ENCODE data around the gene AKAP17A. TPM values are rescaled to one million over a fixed set of nuclear protein-coding genes. Genes with fewer than 3 reads are reported as not detected.
A peak's percentile ranks its signal among the peaks of the same experiment; 100 is the strongest.
"Not testable (repeated sequence)": the region's sequence is repeated elsewhere in the genome, so short reads cannot be mapped to it uniquely, and the experiment has no call there.

Gene AKAP17A
- total RNA-seq, 1 experiment from 2014 or later = 29.3 TPM

- DNase-seq (ENCODE audit: low read depth) = no peak
These were observed 9.8 kb downstream of the AKAP17A start for GRCh38 chrX:1601051-1601767.

- no peak for DNase-seq (ENCODE audit: low read depth)
These were observed 10.3 kb downstream of the AKAP17A start for GRCh38 chrX:1601768-1602085.

GRCh38 chrX:1602299-1602698 lies 10.9 kb downstream of the AKAP17A start:
- DNase-seq (ENCODE audit: low read depth) = no peak

- DNase-seq (ENCODE audit: low read depth) = no peak
These were observed 15.1 kb downstream of the AKAP17A start for GRCh38 chrX:1606496-1606895.

GRCh38 chrX:1609311-1609710 lies 17.9 kb downstream of the AKAP17A start:
- DNase-seq (ENCODE audit: low read depth) = no peak

GRCh38 chrX:1609762-1610161 lies 18.4 kb downstream of the AKAP17A start:
- no peak for DNase-seq (ENCODE audit: low read depth)

GRCh38 chrX:1610166-1610565 lies 18.8 kb downstream of the AKAP17A start:
- DNase-seq (ENCODE audit: low read depth) = no peak

GRCh38 chrX:1610736-1611135 lies 19.3 kb downstream of the AKAP17A start:
- no peak for DNase-seq (ENCODE audit: low read depth)

GRCh38 chrX:1612641-1613286 lies 21.4 kb downstream of the AKAP17A start:
- DNase-seq (ENCODE audit: low read depth) = no peak

- DNase-seq (ENCODE audit: low read depth) = no peak
These were observed 23.5 kb downstream of the AKAP17A start, which contains the start of gene ASMT for GRCh38 chrX:1614927-1615326. TSS of gene ASMT (plus strand) at chrX:1615059. CDS start at chrX:1615200, 141 bp downstream.

- peak; percentile 1 for DNase-seq (ENCODE audit: low read depth)
These were observed 27.3 kb downstream of the AKAP17A start for GRCh38 chrX:1618689-1619088.

GRCh38 chrX:1623691-1624090 lies 32.3 kb downstream of the AKAP17A start:
- no peak for DNase-seq (ENCODE audit: low read depth)

GRCh38 chrX:1624158-1624860 lies 32.9 kb downstream of the AKAP17A start:
- not testable (repeated sequence) for DNase-seq (ENCODE audit: low read depth)

GRCh38 chrX:1624861-1625215 lies 33.4 kb downstream of the AKAP17A start:
- not testable (repeated sequence) for DNase-seq (ENCODE audit: low read depth)

GRCh38 chrX:1629244-1629643 lies 37.8 kb downstream of the AKAP17A start:
- no peak for DNase-seq (ENCODE audit: low read depth)

GRCh38 chrX:1646009-1646408 lies 54.6 kb downstream of the AKAP17A start:
- DNase-seq (ENCODE audit: low read depth) = no peak

- DNase-seq (ENCODE audit: low read depth) = no peak
These were observed 58.2 kb downstream of the AKAP17A start for GRCh38 chrX:1649621-1650020.

Other genes starting within 250 kb of the AKAP17A start
- 248 and 328 TPM in 2 replicates for gene SLC25A6, start 199.5 kb upstream of the AKAP17A start, total RNA-seq (2014; rRNA removed)
- gene ASMTL, start 138.7 kb upstream of the AKAP17A start, total RNA-seq (2014; rRNA removed) = 11.5 and 15.1 TPM in 2 replicates
- under 0.01 TPM in 1 of 2 replicates, not detected in the other for gene P2RY8, start 54.4 kb upstream of the AKAP17A start, total RNA-seq (2014; rRNA removed)
- not detected in 2 replicates for gene ASMT, start 23.5 kb downstream of the AKAP17A start, total RNA-seq (2014; rRNA removed)

All from LHCN-M2 (cell line).